Esophagus squamous epithelium (tissue), 5 donors: ENCODE data around the gene ZNF70. TPM values are rescaled to one million over a fixed set of nuclear protein-coding genes. Genes with fewer than 3 reads are reported as not detected.

Experiments used
- DNase-seq: peaks from one replicate; lab custom pipeline; 2025; lab: John Stamatoyannopoulos, UW
- H3K27ac ChIP-seq, 4 donors: fragments of 200-600 bp; sonication (generic); one replicate each; pipeline ENCODE4 v1.5.1; 2016 to 2019; ENCODE audit warnings: mild to moderate bottlenecking in 1 of 4
- H3K27me3 ChIP-seq, 4 donors: fragments of 200-600 bp; sonication (generic); 1 replicate in 3 of 4; 2 replicates in 1 of 4; pipeline versions ENCODE4 v1.5.1 to v1.6.0; 2017 to 2021; ENCODE audit warnings: antibody characterized with exemption in 1 of 4
- H3K36me3 ChIP-seq, 3 donors: fragments of 200-600 bp; sonication (generic); one replicate each; pipeline ENCODE4 v1.5.1; 2016 to 2019
- H3K4me1 ChIP-seq, 3 donors: fragments of 200-600 bp; sonication (generic); one replicate each; pipeline ENCODE4 v1.5.1; 2017 to 2019
- H3K4me3 ChIP-seq, 4 donors: fragments of 200-600 bp; sonication (generic); 1 replicate in 3 of 4; 2 replicates in 1 of 4; pipeline ENCODE4 v1.5.1; 2016 to 2019; ENCODE audit warnings: mild to moderate bottlenecking in 2 of 4, moderate library complexity in 1 of 4
- H3K9me3 ChIP-seq, 3 donors: fragments of 200-600 bp; sonication (generic); one replicate each; pipeline ENCODE4 v1.5.1; 2016 to 2019
- POLR2A ChIP-seq, 4 donors: fragments of 450-650 bp; IDR thresholded peaks; one replicate each; pipeline ENCODE4 v1.6.1; 2017; ENCODE audit warnings: antibody characterized with exemption in 4 of 4, mild to moderate bottlenecking in 4 of 4, moderate library complexity in 3 of 4
- WGBS, 2 donors: methylation state at CpG; one replicate each; pipeline ENCODE4 v1.1.5; 2018; 5-methylcytosine and 5-hydroxymethylcytosine counted together
- intact Hi-C: fragments of 100-400 bp; cut with DNase I; formaldehyde crosslinking; loops from one replicate; pipeline ENCODE4 v1.15.0; 2022
- total RNA-seq, 4 donors: library from RNA; depleted of rRNA; stranded (reverse); fragments of >200 nt; gene quantifications; one replicate each; pipeline ENCODE4 v1.1.0, GENCODE V29; 2016
- TF ChIP-seq, protein P1 (sequence below), 6 experiments: fragments of 450-650 bp in 4 of 6; fragments of 200-600 bp in 2 of 6; sonication (generic) in 2 of 6; IDR thresholded peaks; one replicate each; pipeline ENCODE4 v1.5.1; 2016 to 2019; ENCODE audit warnings: antibody characterized with exemption in 6 of 6, mild to moderate bottlenecking in 4 of 6, moderate library complexity in 4 of 6
- donor health status: DM: yes; HTN: yes; CAD: no.

The ZNF70 gene
- total RNA-seq, 4 donors from 2014 or later = 0.91 to 2.7 (median 1.1) TPM

DNA sequence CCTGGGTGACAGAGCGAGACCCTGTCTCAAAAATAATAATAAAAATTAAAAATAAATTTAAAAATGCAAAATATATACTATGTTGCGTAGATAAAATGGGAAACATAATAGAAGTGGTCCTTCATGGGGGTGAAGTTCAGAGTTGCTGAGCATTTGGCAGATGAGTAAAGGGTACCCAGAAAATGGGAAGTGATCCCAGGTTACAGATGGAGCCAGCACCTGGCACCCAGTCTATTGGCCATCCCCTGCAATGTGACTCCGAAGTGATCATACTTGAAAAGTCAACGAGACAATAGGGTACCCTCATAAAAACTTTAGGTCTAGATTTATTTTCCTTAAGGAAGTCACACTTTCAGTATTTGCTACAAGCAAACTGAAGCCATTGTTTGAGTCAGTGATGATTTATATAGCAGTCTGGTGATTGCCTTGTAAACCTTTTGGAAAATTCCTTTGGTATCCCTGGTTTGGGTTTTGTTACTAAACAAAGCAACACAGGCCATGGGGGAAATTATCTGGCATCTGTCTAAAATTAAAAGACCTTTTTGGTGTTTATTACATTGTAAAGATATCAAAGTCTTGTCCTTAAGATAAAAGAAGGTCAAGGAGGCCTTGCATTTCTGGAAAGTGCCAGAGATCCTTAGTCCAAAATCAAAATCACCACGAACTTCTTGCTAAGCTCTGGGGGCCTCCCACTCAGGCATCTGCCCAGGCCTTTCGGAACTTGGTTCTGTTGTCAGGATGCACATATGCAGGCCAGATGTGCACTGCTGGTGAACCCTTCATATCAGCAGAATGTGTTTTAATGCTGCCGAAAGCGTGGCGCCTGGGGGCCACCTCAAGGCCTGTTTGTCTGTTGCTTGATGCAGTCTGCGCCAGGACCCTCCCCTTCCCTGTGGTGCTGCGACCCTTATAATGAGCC is 40.2 kb upstream of the ZNF70 start:
- H3K27me3 ChIP-seq = no peaks in the 10 kb centered on the region
- no peak for TF ChIP-seq POLR2A (IDR thresholded peaks at IDR 0.05)
- TF ChIP-seq, protein P1, sequence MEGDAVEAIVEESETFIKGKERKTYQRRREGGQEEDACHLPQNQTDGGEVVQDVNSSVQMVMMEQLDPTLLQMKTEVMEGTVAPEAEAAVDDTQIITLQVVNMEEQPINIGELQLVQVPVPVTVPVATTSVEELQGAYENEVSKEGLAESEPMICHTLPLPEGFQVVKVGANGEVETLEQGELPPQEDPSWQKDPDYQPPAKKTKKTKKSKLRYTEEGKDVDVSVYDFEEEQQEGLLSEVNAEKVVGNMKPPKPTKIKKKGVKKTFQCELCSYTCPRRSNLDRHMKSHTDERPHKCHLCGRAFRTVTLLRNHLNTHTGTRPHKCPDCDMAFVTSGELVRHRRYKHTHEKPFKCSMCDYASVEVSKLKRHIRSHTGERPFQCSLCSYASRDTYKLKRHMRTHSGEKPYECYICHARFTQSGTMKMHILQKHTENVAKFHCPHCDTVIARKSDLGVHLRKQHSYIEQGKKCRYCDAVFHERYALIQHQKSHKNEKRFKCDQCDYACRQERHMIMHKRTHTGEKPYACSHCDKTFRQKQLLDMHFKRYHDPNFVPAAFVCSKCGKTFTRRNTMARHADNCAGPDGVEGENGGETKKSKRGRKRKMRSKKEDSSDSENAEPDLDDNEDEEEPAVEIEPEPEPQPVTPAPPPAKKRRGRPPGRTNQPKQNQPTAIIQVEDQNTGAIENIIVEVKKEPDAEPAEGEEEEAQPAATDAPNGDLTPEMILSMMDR (IDR thresholded peaks at IDR 0.05) = no peak
- H3K36me3 ChIP-seq = peaks cover 10 to 58% (median 21%) of the 10 kb centered on the region in 3 donors
- WGBS, 2 donors = 51 to 68% methylated on average over 6 to 11 of the region's 11 CpGs
- peak overlapping the region in 2 of 4 donors; percentile 11 to 48 for H3K27ac ChIP-seq
- intact Hi-C loops = no loop called here
- H3K4me3 ChIP-seq = no peak overlapping the region
- no peaks in the 10 kb centered on the region for H3K9me3 ChIP-seq
- DNase-seq = no peak
- H3K4me1 ChIP-seq = peaks cover 9 to 62% (median 25%) of the 10 kb centered on the region in 3 donors

DNA sequence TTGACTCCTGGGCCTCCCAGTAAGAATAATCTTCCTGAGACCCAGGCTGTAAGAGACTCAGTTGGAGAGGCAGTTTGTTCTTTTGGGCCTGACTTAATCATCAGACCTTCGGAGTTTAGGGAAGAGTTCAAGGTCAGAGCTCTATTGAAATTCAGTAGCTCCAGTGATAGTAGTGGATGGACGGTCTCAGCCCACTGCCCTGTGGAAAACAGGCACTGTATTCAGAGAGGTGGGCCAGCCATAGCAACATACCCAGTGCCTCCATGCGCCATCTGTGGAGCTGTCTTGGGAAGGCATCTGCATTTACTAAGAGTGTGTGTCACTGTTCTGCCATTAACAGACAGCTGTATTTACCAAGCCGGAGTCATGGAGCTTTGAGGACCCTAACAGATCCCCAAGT is 38.7 kb upstream of the ZNF70 start:
- H3K4me3 ChIP-seq = no peak overlapping the region
- no peaks in the 10 kb centered on the region for H3K27me3 ChIP-seq
- DNase-seq = no peak
- WGBS, 2 donors = 90% methylated on average over 3 of the region's 4 CpGs; no CpG with 5 or more reads in 1 of the 2 donors
- H3K27ac ChIP-seq = no peak overlapping the region
- peaks cover 9 to 44% (median 10%) of the 10 kb centered on the region in 3 donors for H3K36me3 ChIP-seq
- intact Hi-C loops = no loop called here
- peaks cover 9 to 67% (median 25%) of the 10 kb centered on the region in 3 donors for H3K4me1 ChIP-seq
- no peak for TF ChIP-seq POLR2A (IDR thresholded peaks at IDR 0.05)
- TF ChIP-seq, protein P1 (IDR thresholded peaks at IDR 0.05) = no peak
- no peaks in the 10 kb centered on the region for H3K9me3 ChIP-seq

DNA sequence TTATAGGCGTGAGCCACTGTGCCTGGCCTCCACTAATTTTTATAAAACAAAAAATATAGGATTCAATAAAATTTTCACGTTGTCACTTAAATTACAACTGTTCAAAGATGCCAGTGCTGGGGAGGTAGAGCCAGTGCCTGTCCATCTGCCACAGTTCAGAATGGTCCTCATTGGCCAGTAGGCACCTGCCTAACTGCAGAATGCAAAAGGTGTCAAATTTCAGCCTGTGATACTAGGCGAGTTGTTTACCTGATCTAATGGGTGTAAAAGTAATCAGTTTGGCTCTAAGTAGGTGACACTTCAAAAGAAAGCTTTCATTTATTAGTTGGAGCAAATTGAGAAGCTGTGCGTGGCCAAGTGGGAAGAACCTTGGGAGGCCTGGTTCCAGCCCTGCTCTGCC is 38.2 kb upstream of the ZNF70 start:
- no peak for DNase-seq
- Histone ChIP-seq H3K9me3 (no peaks in the 10 kb centered on the region), H3K36me3 (peaks cover 7 to 38% (median 9%) of the 10 kb centered on the region in 3 donors), H3K27me3 (no peaks in the 10 kb centered on the region), H3K4me1 (peaks cover 9 to 67% (median 25%) of the 10 kb centered on the region in 3 donors), H3K27ac (no peak overlapping the region), H3K4me3 (no peak overlapping the region)
- 56 to 74% methylated on average over 4 of the region's 4 CpGs for WGBS, 2 donors
- intact Hi-C loops = no loop called here
- no peak for TF ChIP-seq POLR2A (IDR thresholded peaks at IDR 0.05)
- TF ChIP-seq, protein P1 (IDR thresholded peaks at IDR 0.05) = no peak

DNA sequence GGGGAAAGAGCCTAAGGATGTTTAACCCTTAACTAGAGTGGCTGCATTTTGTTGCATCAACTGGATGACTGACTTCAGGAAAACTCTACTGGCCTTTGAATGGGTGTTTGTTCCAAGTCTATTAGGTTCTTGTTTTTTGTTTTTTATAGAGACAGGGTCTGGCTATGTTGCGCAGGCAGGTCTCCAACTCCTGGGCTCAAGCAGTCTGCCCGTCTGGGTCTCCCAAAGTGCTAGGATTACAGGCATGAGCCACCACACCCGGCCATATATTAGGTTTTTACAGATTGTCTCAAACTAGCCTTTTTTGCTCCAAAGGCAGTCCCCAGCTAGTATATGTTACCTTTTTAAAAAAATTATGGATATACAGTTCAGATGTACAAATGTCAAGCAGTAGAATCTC is 37.0 kb upstream of the ZNF70 start:
- peak overlapping the region; percentile 98 to 100 (median 98) for H3K27ac ChIP-seq
- H3K9me3 ChIP-seq = no peaks in the 10 kb centered on the region
- H3K4me1 ChIP-seq = peaks cover 9 to 67% (median 25%) of the 10 kb centered on the region in 3 donors
- no peak for DNase-seq
- 38 to 51% methylated on average over 3 of the region's 3 CpGs for WGBS, 2 donors
- H3K4me3 ChIP-seq = peak overlapping the region; percentile 75 to 96 (median 84)
- intact Hi-C loops = no loop called here
- peaks cover 0 to 26% (median 2%) of the 10 kb centered on the region in 3 donors for H3K36me3 ChIP-seq
- H3K27me3 ChIP-seq = no peaks in the 10 kb centered on the region
- TF ChIP-seq, protein P1 (IDR thresholded peaks at IDR 0.05) = no peak
- no peak for TF ChIP-seq POLR2A (IDR thresholded peaks at IDR 0.05)

DNA sequence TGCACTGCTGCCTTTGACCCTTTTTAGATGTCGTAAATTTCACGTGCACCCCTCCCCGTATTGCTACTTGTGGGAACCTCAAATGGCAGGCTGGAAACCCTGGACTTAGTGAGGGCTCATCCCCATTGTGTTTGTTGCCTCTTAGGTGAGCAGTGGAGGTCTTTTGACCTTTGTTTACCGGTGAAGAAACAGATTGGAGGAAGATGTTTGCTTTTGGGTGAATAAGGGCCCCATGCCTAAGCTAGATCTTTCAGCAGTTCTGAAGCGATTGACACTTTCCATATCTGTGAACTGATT is 36.6 kb upstream of the ZNF70 start:
- H3K27me3 ChIP-seq = no peaks in the 10 kb centered on the region
- no peak for DNase-seq
- H3K4me3 ChIP-seq = peak overlapping the region; percentile 75 to 96 (median 84)
- intact Hi-C loops = no loop called here
- no peaks in the 10 kb centered on the region for H3K9me3 ChIP-seq
- peaks cover 0 to 23% (median 0%) of the 10 kb centered on the region in 3 donors for H3K36me3 ChIP-seq
- 0 to 8% methylated on average over 1 to 2 of the region's 5 CpGs for WGBS, 2 donors
- peaks cover 9 to 67% (median 25%) of the 10 kb centered on the region in 3 donors for H3K4me1 ChIP-seq
- peak overlapping the region; percentile 98 to 100 (median 98) for H3K27ac ChIP-seq
- TF ChIP-seq POLR2A (IDR thresholded peaks at IDR 0.05) = no peak
- TF ChIP-seq, protein P1 (IDR thresholded peaks at IDR 0.05) = no peak
